Measurements from ENCODE around the gene ATP6AP1. TPM values are rescaled to one million over a fixed set of nuclear protein-coding genes. Genes with fewer than 3 reads are reported as not detected.

Gene ATP6AP1
- total RNA-seq, 1 donor from 2014 or later = 44.0 TPM

DNA sequence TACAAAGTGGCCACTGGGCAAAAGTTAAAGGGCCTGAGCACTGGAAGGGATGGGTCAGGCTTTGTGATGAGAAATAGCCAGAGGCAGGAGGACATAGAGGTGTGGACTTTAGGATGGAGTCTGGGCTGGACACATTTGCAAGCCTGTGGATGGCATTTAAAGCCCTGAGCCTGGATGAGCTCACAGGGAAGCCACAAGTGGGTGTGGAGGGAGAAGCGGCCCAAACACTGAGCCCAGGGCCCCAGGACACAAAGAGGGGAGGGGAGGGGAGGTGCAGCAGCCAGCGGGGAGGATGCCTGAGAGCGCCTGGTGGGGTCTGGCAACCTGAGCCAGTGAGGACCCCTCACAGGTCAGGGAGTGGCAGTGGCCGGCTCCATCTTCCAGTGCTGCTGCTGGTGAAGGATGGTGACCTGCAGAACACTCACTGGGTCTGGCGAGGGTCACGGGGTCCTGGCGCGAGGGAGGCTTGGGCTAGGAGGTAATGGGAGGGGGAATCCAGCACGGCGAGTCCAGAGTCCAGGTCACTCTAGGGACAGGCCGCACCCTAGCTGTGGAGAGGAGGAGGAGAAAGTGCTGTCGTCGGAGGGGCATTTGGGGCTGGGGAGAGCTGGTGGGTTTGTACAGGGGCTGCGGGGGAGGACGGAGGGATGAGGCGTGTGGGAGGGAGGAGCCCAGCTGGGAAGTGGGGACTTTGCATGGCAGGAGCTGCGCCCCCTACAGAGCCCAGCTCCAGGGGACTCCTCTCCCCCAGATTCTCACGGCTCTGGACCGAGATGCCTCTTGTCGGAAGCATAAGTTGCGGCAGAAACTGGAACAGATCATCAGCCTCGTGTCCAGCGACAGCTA, 43.6 kb downstream of the ATP6AP1 start:
- H3K27me3 ChIP-seq (ENCODE audit: control insufficient read depth, insufficient read depth, low read length) = no peaks in the 10 kb centered on the region
- peaks cover 28% of the 10 kb centered on the region for H3K36me3 ChIP-seq (ENCODE audit: control insufficient read depth, insufficient read depth, low read length)
- TF ChIP-seq, protein P1, sequence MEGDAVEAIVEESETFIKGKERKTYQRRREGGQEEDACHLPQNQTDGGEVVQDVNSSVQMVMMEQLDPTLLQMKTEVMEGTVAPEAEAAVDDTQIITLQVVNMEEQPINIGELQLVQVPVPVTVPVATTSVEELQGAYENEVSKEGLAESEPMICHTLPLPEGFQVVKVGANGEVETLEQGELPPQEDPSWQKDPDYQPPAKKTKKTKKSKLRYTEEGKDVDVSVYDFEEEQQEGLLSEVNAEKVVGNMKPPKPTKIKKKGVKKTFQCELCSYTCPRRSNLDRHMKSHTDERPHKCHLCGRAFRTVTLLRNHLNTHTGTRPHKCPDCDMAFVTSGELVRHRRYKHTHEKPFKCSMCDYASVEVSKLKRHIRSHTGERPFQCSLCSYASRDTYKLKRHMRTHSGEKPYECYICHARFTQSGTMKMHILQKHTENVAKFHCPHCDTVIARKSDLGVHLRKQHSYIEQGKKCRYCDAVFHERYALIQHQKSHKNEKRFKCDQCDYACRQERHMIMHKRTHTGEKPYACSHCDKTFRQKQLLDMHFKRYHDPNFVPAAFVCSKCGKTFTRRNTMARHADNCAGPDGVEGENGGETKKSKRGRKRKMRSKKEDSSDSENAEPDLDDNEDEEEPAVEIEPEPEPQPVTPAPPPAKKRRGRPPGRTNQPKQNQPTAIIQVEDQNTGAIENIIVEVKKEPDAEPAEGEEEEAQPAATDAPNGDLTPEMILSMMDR (IDR thresholded peaks at IDR 0.05; ENCODE audit: insufficient read depth, low read length, severe bottlenecking) = no peak
- DNase-seq (ENCODE audit: low read depth) = no peak
- no peak for FAIRE-seq
- no peak overlapping the region for H3K4me3 ChIP-seq (ENCODE audit: low read depth, low read length)

- FAIRE-seq = no peak
- no peak overlapping the region for H3K4me3 ChIP-seq (ENCODE audit: low read depth, low read length)
Observed at GRCh38 chrX:154472685-154473632, 44.5 kb downstream of the ATP6AP1 start.

GRCh38 chrX:154473683-154474082, 45.2 kb downstream of the ATP6AP1 start:
- FAIRE-seq = no peak

More at GRCh38 chrX:154472685-154473632, 44.5 kb downstream of the ATP6AP1 start:
- H3K27me3 ChIP-seq (ENCODE audit: control insufficient read depth, insufficient read depth, low read length) = no peaks in the 10 kb centered on the region
- peaks cover 24% of the 10 kb centered on the region for H3K36me3 ChIP-seq (ENCODE audit: control insufficient read depth, insufficient read depth, low read length)
- no peak for DNase-seq (ENCODE audit: low read depth)
- TF ChIP-seq, protein P1 (IDR thresholded peaks at IDR 0.05; ENCODE audit: insufficient read depth, low read length, severe bottlenecking) = no peak

GRCh38 chrX:154476821-154477220, 48.3 kb downstream of the ATP6AP1 start:
- TF ChIP-seq, protein P1 (IDR thresholded peaks at IDR 0.05; ENCODE audit: insufficient read depth, low read length, severe bottlenecking) = no peak
- Histone ChIP-seq H3K4me3 (ENCODE audit: low read depth, low read length) (no peak overlapping the region), H3K27me3 (ENCODE audit: control insufficient read depth, insufficient read depth, low read length) (no peaks in the 10 kb centered on the region), H3K36me3 (ENCODE audit: control insufficient read depth, insufficient read depth, low read length) (peaks cover 9% of the 10 kb centered on the region)
- peak; percentile 93 for FAIRE-seq
- no peak for DNase-seq (ENCODE audit: low read depth)

More at GRCh38 chrX:154473683-154474082, 45.2 kb downstream of the ATP6AP1 start:
- TF ChIP-seq, protein P1 (IDR thresholded peaks at IDR 0.05; ENCODE audit: insufficient read depth, low read length, severe bottlenecking) = no peak
- Histone ChIP-seq H3K27me3 (ENCODE audit: control insufficient read depth, insufficient read depth, low read length) (no peaks in the 10 kb centered on the region), H3K4me3 (ENCODE audit: low read depth, low read length) (no peak overlapping the region), H3K36me3 (ENCODE audit: control insufficient read depth, insufficient read depth, low read length) (peaks cover 23% of the 10 kb centered on the region)
- DNase-seq (ENCODE audit: low read depth) = no peak

DNA sequence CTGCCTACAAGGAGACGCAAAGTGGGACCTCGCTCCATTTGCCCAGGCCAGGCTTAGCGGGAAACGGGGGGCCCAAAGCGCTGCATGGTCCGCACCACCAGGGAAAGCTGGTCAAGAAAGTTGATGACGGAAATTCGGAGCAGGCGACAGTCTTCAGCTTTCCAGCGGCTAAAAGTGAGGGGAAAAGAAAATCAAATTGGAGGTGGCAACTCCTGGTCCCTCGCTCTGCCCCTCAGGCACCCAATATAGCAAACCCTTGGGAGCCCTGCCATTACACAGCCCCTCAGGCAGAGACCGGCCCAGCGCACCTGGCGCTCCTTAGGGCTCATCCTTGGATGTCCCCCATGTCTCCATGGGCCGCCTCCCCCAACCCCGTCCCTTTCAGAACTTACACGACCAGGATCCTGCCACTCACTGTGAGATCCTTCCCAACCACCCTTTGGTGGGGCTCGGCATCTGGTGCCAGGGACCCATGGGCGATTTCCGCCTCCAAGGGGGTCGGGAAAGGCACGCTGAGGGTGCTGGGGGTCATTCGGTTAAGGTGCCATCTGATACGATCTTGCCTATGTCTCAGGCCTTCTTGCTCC, 49.5 kb downstream of the ATP6AP1 start:
- no peak for DNase-seq (ENCODE audit: low read depth)
- FAIRE-seq = no peak

More for the DNA sequence above, 49.5 kb downstream of the ATP6AP1 start:
- H3K36me3 ChIP-seq (ENCODE audit: control insufficient read depth, insufficient read depth, low read length) = peaks cover 5% of the 10 kb centered on the region
- no peaks in the 10 kb centered on the region for H3K27me3 ChIP-seq (ENCODE audit: control insufficient read depth, insufficient read depth, low read length)
- H3K4me3 ChIP-seq (ENCODE audit: low read depth, low read length) = peak overlapping the region; percentile 49
- TF ChIP-seq, protein P1 (IDR thresholded peaks at IDR 0.05; ENCODE audit: insufficient read depth, low read length, severe bottlenecking) = no peak

All from bronchial epithelial cell (primary cell).